H1 (cell line): Measurements from ENCODE around the gene COMT.

Experiments used
- BRCA1 ChIP-seq: IDR thresholded peaks from 2 replicates; pipeline ENCODE4 v1.6.1; 2012; ENCODE audit warnings: low read depth, low read length, improper control_type of control experiment
- EZH2 ChIP-seq: fragments of 200-600 bp; sonication (generic); IDR thresholded peaks from 2 replicates; pipeline ENCODE4 v1.7.1; 2012; ENCODE audit warnings: low read depth, mild to moderate bottlenecking, moderate library complexity, low read length, inconsistent platforms; ENCODE audit not compliant: severe bottlenecking
- KDM1A ChIP-seq: fragments of 200-600, 300-600 bp; sonication (generic); IDR thresholded peaks from 2 replicates; pipeline ENCODE4 v1.7.1; 2016; ENCODE audit warnings: mild to moderate bottlenecking, low read length, borderline replicate concordance
- MAFK ChIP-seq: IDR thresholded peaks from 2 replicates; pipeline ENCODE4 v1.6.1; 2012; ENCODE audit warnings: low read depth, mild to moderate bottlenecking, improper control_type of control experiment, low read length
- POU5F1 ChIP-seq: IDR thresholded peaks from 2 replicates; pipeline ENCODE4 v1.6.1; 2011; ENCODE audit warnings: low read depth, mild to moderate bottlenecking, low read length, moderate library complexity
- TF ChIP-seq, protein P1 (sequence below), 3 experiments: IDR thresholded peaks; 1 replicate in 2 of 3; 2 replicates in 1 of 3; pipeline versions ENCODE4 v1.5.1 to v1.6.1; 2011; ENCODE audit warnings: low read length in 3 of 3, mild to moderate bottlenecking in 3 of 3, inconsistent platforms in 2 of 3, low read depth in 1 of 3, moderate library complexity in 1 of 3; ENCODE audit not compliant: insufficient read depth in 1 of 3; ENCODE audit errors: control extremely low read depth in 1 of 3

DNA sequence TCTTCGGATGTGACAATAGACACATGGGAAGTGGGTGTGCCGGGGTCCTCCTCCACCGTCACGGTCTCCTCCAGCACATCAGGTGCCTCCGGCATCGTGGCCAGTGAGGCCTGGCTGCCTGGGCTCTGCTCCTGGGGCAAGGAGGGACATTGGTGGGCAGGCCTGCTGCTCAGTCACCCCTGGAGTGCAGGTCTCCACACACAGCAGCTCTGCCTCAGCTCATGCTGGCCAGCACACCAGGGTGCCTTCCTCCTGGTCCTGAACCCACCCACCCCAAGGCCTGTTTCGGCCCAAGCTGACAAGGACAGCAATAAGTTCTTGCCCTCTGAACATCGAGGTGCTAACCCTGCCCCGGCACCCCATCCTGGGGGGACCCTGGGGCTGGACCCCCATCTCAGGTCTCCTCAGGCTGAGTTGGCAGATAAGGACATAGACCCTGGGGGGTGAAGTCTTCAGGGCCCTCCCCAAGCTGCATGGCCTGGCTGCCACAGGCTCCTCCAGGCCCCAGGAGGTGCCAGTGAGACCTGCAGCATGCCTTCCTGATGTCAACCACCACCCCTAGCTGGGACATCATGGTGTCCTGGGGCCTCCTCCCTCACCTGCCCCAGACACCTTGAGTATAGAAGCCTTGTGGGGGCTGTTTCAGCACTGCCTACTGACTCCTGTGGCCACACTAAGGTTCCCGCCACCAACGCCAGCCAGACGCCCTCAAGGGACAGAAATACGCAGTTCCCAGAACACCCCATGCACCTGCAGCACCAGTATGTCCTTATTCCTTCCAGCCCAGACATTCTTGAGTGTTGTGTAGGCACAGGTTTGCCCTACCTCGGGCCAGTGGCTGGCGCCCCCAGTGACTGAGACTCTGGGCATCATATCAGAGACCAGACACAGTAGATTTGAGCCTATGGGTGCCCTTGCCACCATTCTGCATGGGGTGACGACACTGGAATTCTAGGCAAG is 40.7 kb downstream of the COMT start:
- TF ChIP-seq, protein P1, sequence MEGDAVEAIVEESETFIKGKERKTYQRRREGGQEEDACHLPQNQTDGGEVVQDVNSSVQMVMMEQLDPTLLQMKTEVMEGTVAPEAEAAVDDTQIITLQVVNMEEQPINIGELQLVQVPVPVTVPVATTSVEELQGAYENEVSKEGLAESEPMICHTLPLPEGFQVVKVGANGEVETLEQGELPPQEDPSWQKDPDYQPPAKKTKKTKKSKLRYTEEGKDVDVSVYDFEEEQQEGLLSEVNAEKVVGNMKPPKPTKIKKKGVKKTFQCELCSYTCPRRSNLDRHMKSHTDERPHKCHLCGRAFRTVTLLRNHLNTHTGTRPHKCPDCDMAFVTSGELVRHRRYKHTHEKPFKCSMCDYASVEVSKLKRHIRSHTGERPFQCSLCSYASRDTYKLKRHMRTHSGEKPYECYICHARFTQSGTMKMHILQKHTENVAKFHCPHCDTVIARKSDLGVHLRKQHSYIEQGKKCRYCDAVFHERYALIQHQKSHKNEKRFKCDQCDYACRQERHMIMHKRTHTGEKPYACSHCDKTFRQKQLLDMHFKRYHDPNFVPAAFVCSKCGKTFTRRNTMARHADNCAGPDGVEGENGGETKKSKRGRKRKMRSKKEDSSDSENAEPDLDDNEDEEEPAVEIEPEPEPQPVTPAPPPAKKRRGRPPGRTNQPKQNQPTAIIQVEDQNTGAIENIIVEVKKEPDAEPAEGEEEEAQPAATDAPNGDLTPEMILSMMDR (IDR thresholded peaks at IDR 0.05; ENCODE audit: control extremely low read depth in 1 of 3, insufficient read depth in 1 of 3, low read depth in 1 of 3, low read length in 3 of 3): no peak
- no peak for TF ChIP-seq KDM1A
- no peak for TF ChIP-seq MAFK
- TF ChIP-seq BRCA1: no peak
- no peak for TF ChIP-seq POU5F1
- no peak for TF ChIP-seq EZH2
